ENCODE results near the gene SCAPER. TPM values are rescaled to one million over a fixed set of nuclear protein-coding genes. Genes with fewer than 3 reads are reported as not detected.
A peak's percentile ranks its signal among the peaks of the same experiment; 100 is the strongest.

SCAPER gene
- polyA plus RNA-seq, 1 donor from 2014 or later = 77.1 TPM

DNA sequence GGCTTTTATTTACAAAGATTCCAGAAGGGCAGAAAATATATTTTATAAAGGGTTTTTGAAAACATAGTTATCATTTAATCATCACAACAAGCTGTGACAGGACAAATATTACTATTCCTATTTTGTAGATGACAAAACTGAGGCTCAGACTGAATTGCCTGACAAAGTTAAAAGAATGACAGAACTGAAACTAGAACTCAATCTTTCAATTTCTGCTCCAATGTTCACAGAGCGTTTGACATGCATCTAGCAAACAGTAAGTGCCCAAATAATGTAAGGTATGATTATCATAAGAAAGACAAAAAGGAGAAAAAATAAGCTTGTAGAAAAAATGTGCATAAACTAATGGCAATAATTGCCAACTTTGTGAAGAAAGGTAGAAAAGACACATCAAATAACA, 61.9 kb downstream of the SCAPER start:
- Histone ChIP-seq H3K79me2 (replicated peaks; ENCODE audit: insufficient read depth, low read length) (no peaks in the 10 kb centered on the region), H3K9ac (ENCODE audit: low read length) (no peak overlapping the region), H3K27me3 (ENCODE audit: insufficient read depth, low read depth, low read length) (no peaks in the 10 kb centered on the region), H3F3A (ENCODE audit: insufficient read depth, low read length, poor library complexity, severe bottlenecking) (no peaks in the 10 kb centered on the region), H3K4me3 (ENCODE audit: low read length) (no peak overlapping the region), H2AFZ (ENCODE audit: low read depth, low read length) (no peak overlapping the region), H4K20me1 (ENCODE audit: insufficient read depth) (no peaks in the 10 kb centered on the region), H3K27ac (ENCODE audit: low read length) (no peak overlapping the region), H3K36me3 (ENCODE audit: insufficient read depth, low read length) (no peaks in the 10 kb centered on the region), H3K9me2 (ENCODE audit: insufficient read depth, low read length) (no peaks in the 10 kb centered on the region), H3K4me2 (ENCODE audit: low read length) (no peak overlapping the region), H3K9me3 (ENCODE audit: low read length) (no peaks in the 10 kb centered on the region)
- TF ChIP-seq SMC3 (conservative IDR thresholded peaks at IDR 0.05; ENCODE audit: poor library complexity) = no peak
- no peak for TF ChIP-seq REST (IDR thresholded peaks at IDR 0.05; ENCODE audit: borderline replicate concordance)
- TF ChIP-seq EP300 (conservative IDR thresholded peaks at IDR 0.05; ENCODE audit: poor library complexity, severe bottlenecking) = no peak
- no peak for TF ChIP-seq POLR2AphosphoS5 (IDR thresholded peaks at IDR 0.05)
- TF ChIP-seq EZH2 (IDR thresholded peaks at IDR 0.05; ENCODE audit: borderline replicate concordance, insufficient read depth, low read length, poor library complexity, severe bottlenecking) = no peak
- TF ChIP-seq RAD21 (conservative IDR thresholded peaks at IDR 0.05) = no peak
- TF ChIP-seq TAF1 (IDR thresholded peaks at IDR 0.05; ENCODE audit: low read depth) = no peak
- TF ChIP-seq, protein P1, sequence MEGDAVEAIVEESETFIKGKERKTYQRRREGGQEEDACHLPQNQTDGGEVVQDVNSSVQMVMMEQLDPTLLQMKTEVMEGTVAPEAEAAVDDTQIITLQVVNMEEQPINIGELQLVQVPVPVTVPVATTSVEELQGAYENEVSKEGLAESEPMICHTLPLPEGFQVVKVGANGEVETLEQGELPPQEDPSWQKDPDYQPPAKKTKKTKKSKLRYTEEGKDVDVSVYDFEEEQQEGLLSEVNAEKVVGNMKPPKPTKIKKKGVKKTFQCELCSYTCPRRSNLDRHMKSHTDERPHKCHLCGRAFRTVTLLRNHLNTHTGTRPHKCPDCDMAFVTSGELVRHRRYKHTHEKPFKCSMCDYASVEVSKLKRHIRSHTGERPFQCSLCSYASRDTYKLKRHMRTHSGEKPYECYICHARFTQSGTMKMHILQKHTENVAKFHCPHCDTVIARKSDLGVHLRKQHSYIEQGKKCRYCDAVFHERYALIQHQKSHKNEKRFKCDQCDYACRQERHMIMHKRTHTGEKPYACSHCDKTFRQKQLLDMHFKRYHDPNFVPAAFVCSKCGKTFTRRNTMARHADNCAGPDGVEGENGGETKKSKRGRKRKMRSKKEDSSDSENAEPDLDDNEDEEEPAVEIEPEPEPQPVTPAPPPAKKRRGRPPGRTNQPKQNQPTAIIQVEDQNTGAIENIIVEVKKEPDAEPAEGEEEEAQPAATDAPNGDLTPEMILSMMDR (IDR thresholded peaks at IDR 0.05; ENCODE audit: poor library complexity, severe bottlenecking) = no peak
- TF ChIP-seq MXI1 (conservative IDR thresholded peaks at IDR 0.05; ENCODE audit: poor library complexity, severe bottlenecking) = no peak

GRCh38 chr15:76840830-76841460, 64.2 kb downstream of the SCAPER start:
- TF ChIP-seq EP300 (conservative IDR thresholded peaks at IDR 0.05; ENCODE audit: poor library complexity, severe bottlenecking) (no peak), EZH2 (IDR thresholded peaks at IDR 0.05; ENCODE audit: borderline replicate concordance, insufficient read depth, low read length, poor library complexity, severe bottlenecking) (no peak), RAD21 (conservative IDR thresholded peaks at IDR 0.05) (peak; percentile 49), SMC3 (conservative IDR thresholded peaks at IDR 0.05; ENCODE audit: poor library complexity) (peak; percentile 38)
- TF ChIP-seq, protein P1 (IDR thresholded peaks at IDR 0.05; ENCODE audit: poor library complexity, severe bottlenecking) = peak; percentile 54
- Histone ChIP-seq H3K9ac (ENCODE audit: low read length) (no peak overlapping the region), H3K9me2 (ENCODE audit: insufficient read depth, low read length) (no peaks in the 10 kb centered on the region), H3K4me2 (ENCODE audit: low read length) (no peak overlapping the region), H3K27me3 (ENCODE audit: insufficient read depth, low read depth, low read length) (no peaks in the 10 kb centered on the region), H3K9me3 (ENCODE audit: low read length) (no peaks in the 10 kb centered on the region), H3F3A (ENCODE audit: insufficient read depth, low read length, poor library complexity, severe bottlenecking) (no peaks in the 10 kb centered on the region), H3K27ac (ENCODE audit: low read length) (no peak overlapping the region), H3K79me2 (replicated peaks; ENCODE audit: insufficient read depth, low read length) (no peaks in the 10 kb centered on the region), H2AFZ (ENCODE audit: low read depth, low read length) (no peak overlapping the region), H4K20me1 (ENCODE audit: insufficient read depth) (no peaks in the 10 kb centered on the region), H3K4me3 (ENCODE audit: low read length) (no peak overlapping the region), H3K36me3 (ENCODE audit: insufficient read depth, low read length) (no peaks in the 10 kb centered on the region)
